Sigmoid colon (tissue), 4 donors: Measurements from ENCODE around the gene AGPAT1.

Source experiments
- CTCF ChIP-seq, 4 experiments: fragments of 450-650 bp in 3 of 4; fragments of 200-600 bp in 1 of 4; IDR thresholded peaks; one replicate each; pipeline ENCODE4 v1.5.1; 2016 to 2019; ENCODE audit warnings: antibody characterized with exemption in 4 of 4, mild to moderate bottlenecking in 3 of 4, moderate library complexity in 2 of 4
- POLR2AphosphoS5 ChIP-seq, 4 donors: sonication (generic); formaldehyde crosslinking; IDR thresholded peaks; one replicate each; pipeline ENCODE4 v1.6.1; 2017; ENCODE audit warnings: antibody characterized with exemption in 4 of 4

DNA sequence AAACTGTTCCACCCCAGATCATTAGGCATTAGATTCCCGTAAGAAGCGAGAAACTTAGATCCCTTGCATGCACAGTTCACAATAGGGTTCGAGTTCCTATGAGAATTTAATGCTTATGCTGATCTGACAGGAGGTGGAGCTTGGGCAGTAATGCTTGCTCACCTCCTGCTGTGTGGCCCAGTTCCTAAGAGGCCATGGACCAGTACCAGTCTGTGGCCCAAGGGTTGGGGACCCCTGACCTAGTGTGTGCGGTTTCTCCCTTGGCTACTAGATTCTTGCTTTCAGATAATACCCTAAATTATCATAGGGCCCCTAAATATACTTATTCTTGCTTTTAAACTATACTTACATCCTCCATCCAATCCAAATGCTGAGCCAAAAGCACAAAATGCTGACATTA, 18.5 kb upstream of the AGPAT1 start:
- TF ChIP-seq POLR2AphosphoS5 (IDR thresholded peaks at IDR 0.05) (no peak), CTCF (IDR thresholded peaks at IDR 0.05) (no peak)
